PC-3 (cell line): ENCODE data around the gene SYNE1.

ENCODE experiments used
- EZH2 ChIP-seq: fragments of 300-600 bp; sonication (generic); IDR thresholded peaks from one replicate; pipeline ENCODE4 v1.6.1; 2017; ENCODE audit warnings: antibody characterized with exemption, mild to moderate bottlenecking, low read length; ENCODE audit not compliant: unreplicated experiment
- EZH2phosphoT487 ChIP-seq: fragments of 300-600 bp; sonication (generic); IDR thresholded peaks from 2 replicates; pipeline ENCODE4 v1.6.1; 2018; ENCODE audit warnings: mild to moderate bottlenecking, antibody characterized with exemption, low read length, borderline replicate concordance
- TF ChIP-seq, protein P1 (sequence below): fragments of 300-600 bp; sonication (generic); conservative IDR thresholded peaks from 2 replicates; pipeline ENCODE4 v1.5.1; 2017; ENCODE audit warnings: antibody characterized with exemption, low read depth, mild to moderate bottlenecking, low read length

- TF ChIP-seq, protein P1, sequence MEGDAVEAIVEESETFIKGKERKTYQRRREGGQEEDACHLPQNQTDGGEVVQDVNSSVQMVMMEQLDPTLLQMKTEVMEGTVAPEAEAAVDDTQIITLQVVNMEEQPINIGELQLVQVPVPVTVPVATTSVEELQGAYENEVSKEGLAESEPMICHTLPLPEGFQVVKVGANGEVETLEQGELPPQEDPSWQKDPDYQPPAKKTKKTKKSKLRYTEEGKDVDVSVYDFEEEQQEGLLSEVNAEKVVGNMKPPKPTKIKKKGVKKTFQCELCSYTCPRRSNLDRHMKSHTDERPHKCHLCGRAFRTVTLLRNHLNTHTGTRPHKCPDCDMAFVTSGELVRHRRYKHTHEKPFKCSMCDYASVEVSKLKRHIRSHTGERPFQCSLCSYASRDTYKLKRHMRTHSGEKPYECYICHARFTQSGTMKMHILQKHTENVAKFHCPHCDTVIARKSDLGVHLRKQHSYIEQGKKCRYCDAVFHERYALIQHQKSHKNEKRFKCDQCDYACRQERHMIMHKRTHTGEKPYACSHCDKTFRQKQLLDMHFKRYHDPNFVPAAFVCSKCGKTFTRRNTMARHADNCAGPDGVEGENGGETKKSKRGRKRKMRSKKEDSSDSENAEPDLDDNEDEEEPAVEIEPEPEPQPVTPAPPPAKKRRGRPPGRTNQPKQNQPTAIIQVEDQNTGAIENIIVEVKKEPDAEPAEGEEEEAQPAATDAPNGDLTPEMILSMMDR = no peak
- no peak for TF ChIP-seq EZH2
- TF ChIP-seq EZH2phosphoT487 = no peak
Observed at GRCh38 chr6:152241013-152241766, 396.0 kb downstream of the SYNE1 start.
